Right ventricle myocardium superior (tissue), 1 donor: ENCODE data around the gene PIP5KL1. TPM values are rescaled to one million over a fixed set of nuclear protein-coding genes. Genes with fewer than 3 reads are reported as not detected.
"Not testable (repeated sequence)": the region's sequence is repeated elsewhere in the genome, so short reads cannot be mapped to it uniquely, and the experiment has no call there.

Source experiments
- ATAC-seq: fragments of 200-7000 bp; cut with Tn5 transposase; one replicate; pipeline ENCODE4 v1.9.1; 2020; ENCODE audit warnings: mild to moderate bottlenecking; ENCODE audit not compliant: poor library complexity
- DNase-seq: peaks from one replicate; pipeline ENCODE4 v3.0.0-alpha.2; 2020
- intact Hi-C: fragments of 100-400 bp; cut with DNase I; formaldehyde crosslinking; loops from one replicate; pipeline ENCODE4 v1.11.2; 2022
- total RNA-seq: library from RNA; stranded (reverse); fragmentation: NEBNext Ultra II Directional; extraction: Animal tissue kit (Norgen Biotek cat#: 25700); gene quantifications from one replicate; pipeline ENCODE4 v1.2.1, GENCODE V29; 2021
- donor health status: DM: no; HTN: yes; CAD: no; lungs with severe emphysema.

Gene PIP5KL1
- total RNA-seq, 1 donor from 2014 or later: 0.48 TPM

- intact Hi-C loops: no loop called here
- ATAC-seq: peak; percentile 8
Observed at GRCh38 chr9:127883959-127884358, 46.6 kb downstream of the PIP5KL1 start.

GRCh38 chr9:127881715-127882114, 48.9 kb downstream of the PIP5KL1 start:
- ATAC-seq, intact Hi-C loops, DNase-seq: not testable (repeated sequence)

More at GRCh38 chr9:127883959-127884358, 46.6 kb downstream of the PIP5KL1 start:
- DNase-seq: no peak

- intact Hi-C loops: no loop called here
- no peak for ATAC-seq
Observed at GRCh38 chr9:127880143-127880542, 50.4 kb downstream of the PIP5KL1 start.

DNA sequence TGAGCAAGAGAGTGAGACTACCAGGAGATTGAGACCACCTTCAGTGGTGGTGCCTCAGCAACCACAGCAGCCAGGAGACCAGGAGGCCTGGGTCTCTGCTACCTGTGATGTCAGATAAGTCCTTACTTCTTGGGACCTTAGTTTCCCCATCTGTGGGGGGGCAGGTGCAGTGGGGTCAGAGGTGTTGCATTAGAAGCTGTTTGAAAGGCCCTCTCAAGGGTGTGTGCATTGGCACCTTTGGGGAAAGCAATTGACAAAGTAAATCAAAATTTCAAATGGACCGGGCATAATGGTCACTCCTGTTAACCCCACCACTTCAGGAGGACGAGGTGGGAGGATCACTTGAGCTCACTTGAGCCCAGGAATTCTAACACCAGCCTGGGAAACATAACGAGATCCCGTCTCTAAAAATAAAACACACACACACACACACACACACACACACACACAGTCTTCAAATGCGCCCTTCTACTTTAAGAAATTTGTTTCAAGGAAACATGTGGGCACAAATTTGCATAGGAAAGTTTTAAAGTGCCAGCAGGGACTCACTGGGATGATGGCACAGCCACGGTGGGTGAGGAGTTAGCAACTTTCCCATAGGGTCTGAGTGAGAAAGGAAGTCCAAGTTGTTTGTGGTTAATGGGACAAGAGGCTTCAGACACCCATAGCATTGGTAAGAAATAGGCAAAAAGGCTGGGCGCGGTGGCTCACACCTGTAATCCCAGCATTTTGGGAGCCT, 51.8 kb downstream of the PIP5KL1 start:
- intact Hi-C loops: no loop called here
- DNase-seq (no peak), ATAC-seq (no peak)

More at GRCh38 chr9:127880143-127880542, 50.4 kb downstream of the PIP5KL1 start:
- no peak for DNase-seq

GRCh38 chr9:127878001-127878651, 52.5 kb downstream of the PIP5KL1 start:
- DNase-seq (no peak), ATAC-seq (no peak)
- intact Hi-C loops: no loop called here

DNA sequence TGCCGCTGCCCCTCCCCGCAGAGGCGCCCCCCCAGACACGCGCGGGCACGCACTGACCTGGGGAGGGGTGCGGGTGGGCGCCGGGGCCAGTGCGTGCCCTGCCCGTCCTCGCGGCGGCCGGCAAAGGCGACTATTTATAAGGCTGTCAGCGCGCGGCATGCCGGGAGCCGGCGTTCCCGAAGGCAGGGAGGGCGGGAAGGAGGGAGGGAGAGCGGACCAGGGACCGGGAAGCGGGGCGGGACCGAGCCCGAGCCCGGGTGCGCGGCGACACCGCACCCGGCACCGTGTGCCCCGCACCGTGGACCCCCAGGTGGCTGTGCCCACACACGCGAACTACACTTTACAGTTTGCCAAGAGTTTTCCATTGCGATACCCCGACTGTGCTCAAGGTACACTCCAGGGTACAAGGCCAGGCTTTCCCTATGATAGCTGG, 53.0 kb downstream of the PIP5KL1 start, which contains the start of gene AK1:
AK1 (minus strand) TSS at position 110 of the 433 bp plus-strand sequence. CDS start 3,058 bp downstream, outside the sequence.
- intact Hi-C loops: no loop called here
- DNase-seq: peak; percentile 89
- peak; percentile 84 for ATAC-seq

DNA sequence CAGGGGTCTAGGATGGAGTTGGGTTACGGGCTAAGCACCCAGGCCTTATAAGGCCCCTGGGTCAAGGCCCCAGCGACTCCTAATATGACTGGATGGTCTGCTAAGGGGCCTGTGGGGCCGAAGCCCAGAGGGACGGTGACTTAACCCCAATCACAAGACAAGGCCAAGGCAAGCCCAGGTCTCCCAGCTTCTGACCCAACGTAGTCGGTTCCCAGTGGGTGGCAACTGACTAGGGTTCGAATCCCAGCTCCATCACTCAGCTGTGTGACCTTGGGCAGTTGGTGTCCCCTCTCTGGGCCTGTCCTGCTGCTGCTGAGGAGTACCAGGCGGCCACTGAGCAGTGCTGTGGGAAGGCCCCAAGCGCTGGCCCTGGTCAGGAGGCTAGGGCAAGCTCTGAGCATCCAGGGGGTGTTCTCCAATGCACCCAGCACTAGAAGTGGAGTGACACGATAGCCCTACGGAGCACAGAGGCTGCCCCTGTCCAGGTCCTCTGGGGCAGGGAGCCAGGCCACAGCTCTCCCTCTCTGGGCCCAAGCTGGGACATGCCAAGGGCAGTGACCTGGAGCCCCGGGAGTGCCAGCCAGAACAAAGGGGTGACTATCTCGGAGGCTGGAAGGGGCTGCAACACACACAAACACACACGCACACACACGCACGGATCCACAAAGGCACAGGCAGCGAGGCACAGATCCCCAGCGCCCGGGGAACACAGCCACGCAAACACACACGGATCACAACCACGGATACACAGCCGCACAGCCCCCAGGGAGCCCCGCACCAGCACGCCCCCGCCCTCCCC, 53.6 kb downstream of the PIP5KL1 start:
- peak; percentile 76 for DNase-seq
- intact Hi-C loops: no loop called here
- ATAC-seq: peak; percentile 58

GRCh38 chr9:127876026-127876763, 54.4 kb downstream of the PIP5KL1 start:
- ATAC-seq (no peak), DNase-seq (no peak)
- intact Hi-C loops: no loop called here

DNA sequence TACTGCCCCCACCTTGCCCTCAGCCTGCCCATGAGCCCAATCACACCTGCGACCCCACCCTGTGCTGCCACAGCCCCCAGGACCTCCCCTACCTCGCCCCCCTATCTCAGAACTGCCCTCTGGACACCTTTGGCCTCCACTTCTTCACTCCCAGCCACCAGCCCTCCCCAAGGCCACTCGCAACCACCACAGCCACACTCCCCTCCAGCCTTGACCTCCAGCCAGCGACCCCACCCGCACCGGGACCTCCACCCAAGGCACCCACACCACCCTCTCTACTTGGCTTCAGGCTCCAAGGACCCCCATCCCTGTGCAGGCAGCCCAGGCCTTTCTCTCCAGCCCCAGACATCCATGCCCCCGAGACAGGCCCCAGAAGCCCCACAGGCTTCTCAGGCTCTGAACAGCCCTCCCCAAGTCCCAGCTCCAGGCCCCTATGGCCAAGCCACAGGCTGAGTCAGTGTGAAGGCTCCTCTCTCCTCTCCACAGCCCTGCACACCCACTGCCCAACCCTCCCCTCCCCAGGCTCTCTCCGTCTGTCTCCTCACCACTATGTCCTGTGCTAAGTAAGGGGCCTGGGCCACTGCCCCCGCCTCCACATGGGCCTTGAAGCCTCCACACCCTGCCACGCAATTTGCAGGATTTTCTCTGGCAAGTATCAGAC, 55.1 kb downstream of the PIP5KL1 start:
- no peak for ATAC-seq
- no peak for DNase-seq
- intact Hi-C loops: no loop called here

GRCh38 chr9:127874301-127875221, 56.0 kb downstream of the PIP5KL1 start:
- intact Hi-C loops: loop anchor here (5.0 kb wide), 1 partner anchor 72 kb away; the partner anchor contains the start of gene FPGS
- DNase-seq: peak; percentile 66
- peak; percentile 14 for ATAC-seq

DNA sequence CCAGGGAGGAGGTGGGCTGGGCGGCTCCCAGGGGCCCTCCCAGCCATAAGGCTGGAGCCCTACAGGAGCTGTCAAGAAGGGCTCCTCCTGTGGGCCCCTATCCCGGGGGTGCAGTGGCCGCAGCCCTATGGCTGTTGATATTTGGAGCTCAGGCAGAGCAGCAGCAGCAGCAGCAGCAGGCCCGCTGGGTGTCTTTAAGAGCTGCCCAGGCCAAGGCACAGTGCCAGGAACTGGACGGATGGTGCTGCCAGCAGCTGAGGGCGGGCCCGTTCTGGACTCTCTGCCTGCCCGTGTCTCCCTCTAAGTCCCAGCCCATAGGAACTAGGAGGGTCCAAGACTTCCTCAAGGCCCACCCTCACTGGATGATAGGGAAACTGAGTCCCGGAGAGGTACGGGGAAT, 56.7 kb downstream of the PIP5KL1 start:
- DNase-seq (peak; percentile 91), ATAC-seq (peak; percentile 62)
- intact Hi-C loops: loop anchor here (5.0 kb wide), 1 partner anchor 72 kb away; the partner anchor contains the start of gene FPGS

DNA sequence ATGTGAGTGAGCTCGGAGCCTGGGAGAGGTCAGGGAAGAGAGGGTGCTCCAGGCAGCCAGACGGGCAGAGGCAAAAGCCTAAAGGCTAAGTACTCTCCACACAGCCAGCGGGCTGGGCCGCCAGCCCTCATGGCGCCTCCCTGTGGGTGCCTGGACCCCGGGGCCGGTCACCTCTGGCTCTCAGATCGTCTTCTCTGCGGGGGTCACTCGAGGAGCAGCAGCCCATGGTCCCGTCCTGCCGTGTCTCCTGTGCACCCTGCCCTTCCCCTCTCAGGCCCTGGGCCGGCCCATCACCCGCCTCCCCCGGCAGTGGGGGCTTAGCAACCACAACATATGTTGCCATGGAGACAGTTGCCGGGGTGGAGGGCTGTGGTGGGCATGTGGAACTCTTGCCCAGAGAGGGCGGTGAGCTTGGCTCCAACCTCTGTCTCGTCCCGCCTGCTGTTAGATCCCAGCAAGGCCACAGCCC, 57.3 kb downstream of the PIP5KL1 start:
- intact Hi-C loops: loop anchor here (5.0 kb wide), 1 partner anchor 71 kb away; the partner anchor contains the start of gene FPGS
- ATAC-seq (no peak), DNase-seq (no peak)

GRCh38 chr9:127872369-127873222, 58.0 kb downstream of the PIP5KL1 start:
- intact Hi-C loops: loop anchor here (5.0 kb wide), 1 partner anchor 70 kb away; the partner anchor contains the start of gene FPGS
- ATAC-seq (no peak), DNase-seq (no peak)

DNA sequence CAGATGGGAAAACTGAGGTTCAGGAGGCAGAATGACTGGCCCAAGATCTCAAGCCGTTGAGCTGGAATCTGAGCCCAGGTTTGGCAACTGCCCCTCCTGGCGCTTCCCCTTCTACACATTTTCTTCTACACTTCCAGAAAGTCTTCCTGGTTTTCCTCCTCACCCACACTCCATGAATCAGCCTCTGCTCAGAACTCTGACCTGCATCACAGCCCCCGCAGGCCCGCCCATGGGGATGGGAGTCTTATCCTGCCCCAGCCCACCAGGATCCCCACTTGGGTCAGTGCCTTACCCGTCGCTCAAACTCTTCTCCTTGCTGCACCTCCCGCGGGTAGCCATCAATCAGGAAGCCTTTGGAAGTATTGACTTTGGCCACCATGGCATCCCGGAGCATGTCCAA, 59.0 kb downstream of the PIP5KL1 start:
- intact Hi-C loops: loop anchor here (5.0 kb wide), 1 partner anchor 69 kb away; the partner anchor contains the start of gene FPGS

GRCh38 chr9:127870887-127871286, 59.7 kb downstream of the PIP5KL1 start:
- DNase-seq (no peak), ATAC-seq (no peak)
- intact Hi-C loops: loop anchor here (5.0 kb wide), 1 partner anchor 69 kb away; the partner anchor contains the start of gene FPGS

More for the DNA sequence above, 59.0 kb downstream of the PIP5KL1 start:
- no peak for ATAC-seq
- DNase-seq: no peak
